Measurements from ENCODE around the gene XXYLT1.

The XXYLT1 gene

DNA sequence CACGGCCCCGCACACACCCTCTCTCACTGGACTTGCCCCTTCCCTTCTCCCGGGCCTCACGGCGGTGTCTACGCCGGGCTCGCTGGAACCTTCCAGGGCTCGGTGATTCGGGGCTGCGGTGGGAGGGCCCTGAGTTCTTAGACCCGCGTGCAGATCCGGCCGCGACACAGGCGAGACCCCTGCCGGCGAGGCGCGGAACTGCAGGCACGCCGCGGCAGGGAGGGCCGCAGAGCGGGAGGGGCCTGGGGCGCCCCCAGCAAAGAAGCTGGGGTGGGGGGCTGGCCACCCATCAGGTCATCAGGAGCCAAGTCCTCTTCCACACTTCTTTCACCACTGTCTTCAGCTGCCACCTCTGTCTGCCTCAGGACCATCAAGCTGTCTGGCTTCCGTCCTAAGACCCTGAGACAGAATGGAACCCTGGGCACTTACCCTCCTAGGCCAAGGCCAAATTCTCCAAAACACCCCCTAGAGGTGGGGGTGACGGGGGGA lies 164.5 kb downstream of the XXYLT1 start:
- H3K4me1 ChIP-seq (ENCODE audit: control insufficient read depth, insufficient read depth, low read length, poor library complexity, severe bottlenecking) = peaks cover 27% of the 10 kb centered on the region
- no peak overlapping the region for H3K4me3 ChIP-seq (ENCODE audit: extremely low read depth, insufficient read depth, low read length, poor library complexity, severe bottlenecking)
- H3K27ac ChIP-seq (ENCODE audit: low read depth, low read length, severe bottlenecking) = no peak overlapping the region
- peaks cover 3% of the 10 kb centered on the region for H3K36me3 ChIP-seq (ENCODE audit: control insufficient read depth, insufficient read depth, low read length)
- WGBS, 2 experiments (ENCODE audit: insufficient coverage in 2 of 2) = 2 to 7% methylated on average over 3 to 17 of the region's 29 CpGs
- H3K9me3 ChIP-seq (ENCODE audit: control insufficient read depth, low read length) = no peaks in the 10 kb centered on the region

DNA sequence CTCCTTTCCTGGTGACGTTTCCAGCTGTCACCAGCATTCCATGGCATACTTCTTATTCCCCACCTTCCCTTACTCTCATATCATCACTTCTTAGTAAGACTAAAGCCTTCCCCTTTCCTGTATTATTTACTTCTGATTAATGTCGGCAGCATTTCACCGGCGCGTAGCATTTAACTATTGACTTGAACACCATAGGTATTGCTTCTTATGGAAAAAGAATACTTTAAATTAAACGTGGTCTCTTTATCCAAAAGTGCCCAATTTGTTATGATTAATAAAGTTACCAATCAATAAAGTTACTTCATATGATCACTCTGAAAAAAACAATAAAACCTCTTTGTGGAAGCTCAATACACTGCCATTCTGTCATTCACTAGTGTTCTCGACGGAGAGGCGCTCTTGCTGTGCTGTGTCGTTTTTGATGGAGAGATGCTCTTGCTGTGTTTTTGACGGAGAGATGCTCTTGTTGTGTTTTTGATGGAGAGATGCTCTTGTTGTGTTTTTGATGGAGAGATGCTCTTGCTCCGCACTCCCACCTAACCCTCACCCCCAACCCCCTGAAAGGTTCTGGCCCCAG lies 165.0 kb downstream of the XXYLT1 start:
- WGBS, 2 experiments (ENCODE audit: insufficient coverage in 2 of 2) = 86 to 100% methylated on average over 1 to 4 of the region's 12 CpGs
- Histone ChIP-seq H3K4me3 (ENCODE audit: extremely low read depth, insufficient read depth, low read length, poor library complexity, severe bottlenecking) (no peak overlapping the region), H3K36me3 (ENCODE audit: control insufficient read depth, insufficient read depth, low read length) (peaks cover 3% of the 10 kb centered on the region), H3K9me3 (ENCODE audit: control insufficient read depth, low read length) (no peaks in the 10 kb centered on the region), H3K4me1 (ENCODE audit: control insufficient read depth, insufficient read depth, low read length, poor library complexity, severe bottlenecking) (peaks cover 27% of the 10 kb centered on the region), H3K27ac (ENCODE audit: low read depth, low read length, severe bottlenecking) (no peak overlapping the region)

DNA sequence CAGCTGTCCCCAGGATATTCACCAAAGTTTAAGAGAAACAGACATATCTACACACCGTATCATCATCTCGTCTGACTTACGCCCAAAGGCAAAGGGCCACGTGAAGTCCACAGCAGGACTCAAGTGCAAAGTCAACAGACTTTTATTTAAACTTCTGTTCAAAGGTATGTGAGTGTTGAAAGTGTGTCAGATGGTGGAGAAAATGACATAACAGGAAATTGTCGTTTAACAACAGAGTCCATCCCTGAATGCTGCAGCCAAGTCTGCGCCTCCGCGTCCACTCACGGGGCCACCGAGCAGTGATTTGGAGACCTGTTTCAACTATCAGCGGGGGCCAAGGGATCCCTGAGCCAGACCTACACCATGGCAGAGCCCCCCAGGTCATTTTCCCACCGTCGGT lies 165.6 kb downstream of the XXYLT1 start:
- Histone ChIP-seq H3K36me3 (ENCODE audit: control insufficient read depth, insufficient read depth, low read length) (peaks cover 3% of the 10 kb centered on the region), H3K4me1 (ENCODE audit: control insufficient read depth, insufficient read depth, low read length, poor library complexity, severe bottlenecking) (peaks cover 27% of the 10 kb centered on the region), H3K4me3 (ENCODE audit: extremely low read depth, insufficient read depth, low read length, poor library complexity, severe bottlenecking) (no peak overlapping the region), H3K9me3 (ENCODE audit: control insufficient read depth, low read length) (no peaks in the 10 kb centered on the region), H3K27ac (ENCODE audit: low read depth, low read length, severe bottlenecking) (no peak overlapping the region)
- 93% methylated on average over 10 to 13 of the region's 13 CpGs for WGBS, 2 experiments (ENCODE audit: insufficient coverage in 2 of 2)

DNA sequence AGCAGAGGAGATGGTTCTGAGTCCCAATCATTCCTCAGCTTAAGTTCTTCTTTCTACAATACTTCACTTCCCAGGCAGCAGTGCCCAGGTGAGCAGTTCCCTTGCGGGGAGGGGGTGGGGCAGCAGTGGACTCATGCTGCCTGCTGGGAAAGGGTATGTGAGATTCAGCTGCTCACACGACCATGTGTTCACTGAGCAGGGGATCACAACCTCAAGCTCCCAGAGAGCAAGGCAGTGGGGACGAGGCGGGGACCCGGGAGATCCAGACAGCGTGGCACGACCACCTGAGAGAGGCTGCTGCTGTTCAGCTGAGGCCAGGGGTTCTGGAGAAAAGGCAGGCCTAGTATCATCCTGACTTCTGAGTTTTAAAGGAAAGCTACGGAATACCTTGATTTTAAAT lies 166.6 kb downstream of the XXYLT1 start:
- 85 to 87% methylated on average over 4 to 7 of the region's 8 CpGs for WGBS, 2 experiments (ENCODE audit: insufficient coverage in 2 of 2)
- Histone ChIP-seq H3K36me3 (ENCODE audit: control insufficient read depth, insufficient read depth, low read length) (peaks cover 3% of the 10 kb centered on the region), H3K27ac (ENCODE audit: low read depth, low read length, severe bottlenecking) (no peak overlapping the region), H3K4me1 (ENCODE audit: control insufficient read depth, insufficient read depth, low read length, poor library complexity, severe bottlenecking) (peaks cover 27% of the 10 kb centered on the region), H3K4me3 (ENCODE audit: extremely low read depth, insufficient read depth, low read length, poor library complexity, severe bottlenecking) (no peak overlapping the region), H3K9me3 (ENCODE audit: control insufficient read depth, low read length) (no peaks in the 10 kb centered on the region)

DNA sequence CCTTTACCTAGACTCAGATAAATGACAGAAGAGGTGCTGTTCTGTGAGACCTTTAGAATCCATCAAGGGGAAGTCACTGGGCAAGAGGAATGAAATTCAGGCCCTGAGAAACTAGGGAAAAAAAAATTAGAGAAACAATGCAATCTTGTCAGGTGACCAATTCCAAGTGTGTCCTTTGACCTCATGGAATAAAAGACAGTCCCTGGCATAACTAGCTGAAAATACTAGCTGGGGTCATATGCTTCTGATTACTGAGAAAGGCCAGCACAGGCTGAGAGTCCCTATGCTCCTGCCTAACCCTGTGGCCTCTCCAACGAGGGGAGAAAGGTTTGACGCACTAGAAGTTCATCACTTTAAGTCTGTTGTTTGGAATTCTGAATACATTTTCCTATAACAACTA lies 167.3 kb downstream of the XXYLT1 start:
- WGBS, 2 experiments (ENCODE audit: insufficient coverage in 2 of 2) = no CpG with 5 or more reads among the region's 2 CpGs
- peaks cover 3% of the 10 kb centered on the region for H3K36me3 ChIP-seq (ENCODE audit: control insufficient read depth, insufficient read depth, low read length)
- H3K9me3 ChIP-seq (ENCODE audit: control insufficient read depth, low read length) = no peaks in the 10 kb centered on the region
- H3K4me3 ChIP-seq (ENCODE audit: extremely low read depth, insufficient read depth, low read length, poor library complexity, severe bottlenecking) = no peak overlapping the region
- H3K27ac ChIP-seq (ENCODE audit: low read depth, low read length, severe bottlenecking) = no peak overlapping the region
- H3K4me1 ChIP-seq (ENCODE audit: control insufficient read depth, insufficient read depth, low read length, poor library complexity, severe bottlenecking) = peaks cover 27% of the 10 kb centered on the region

DNA sequence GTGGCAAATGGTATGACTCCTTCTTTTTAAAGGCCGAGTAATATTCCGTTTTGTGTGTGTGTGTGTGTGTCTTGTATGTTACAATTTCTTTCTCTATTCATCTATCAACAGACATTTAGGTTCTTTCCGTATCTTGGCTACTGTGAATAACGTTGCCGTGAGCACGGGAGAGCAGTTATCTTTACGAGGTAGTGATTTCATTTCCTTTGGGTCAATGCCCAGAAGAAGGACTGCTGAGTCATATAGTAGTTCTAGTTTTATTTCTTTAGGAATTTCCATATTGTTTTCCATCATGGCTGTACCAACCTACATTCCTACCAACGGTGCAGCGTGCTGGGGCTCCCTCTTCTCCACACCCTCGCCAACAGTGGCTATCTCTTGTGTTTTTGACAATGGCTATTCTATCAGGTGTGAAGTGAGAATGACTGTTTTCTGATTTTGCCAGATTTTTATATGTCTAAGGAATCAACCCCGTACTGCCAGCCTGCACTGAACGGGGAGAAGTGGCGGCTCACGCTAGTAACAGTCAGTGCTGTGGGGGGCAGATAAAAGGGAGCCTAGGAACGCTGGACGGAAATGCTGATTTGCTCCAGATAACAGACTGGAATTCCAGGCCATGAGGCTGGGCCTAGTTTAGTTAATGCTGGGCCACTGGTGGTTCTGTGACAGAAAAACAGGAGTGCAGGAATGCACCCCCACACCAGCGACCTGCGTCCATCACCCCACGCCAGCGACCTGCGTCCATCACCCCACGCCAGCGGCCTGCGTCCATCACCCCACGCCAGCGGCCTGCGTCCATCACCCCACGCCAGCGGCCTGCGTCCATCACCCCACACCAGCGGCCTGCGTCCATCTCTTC lies 168.1 kb downstream of the XXYLT1 start:
- no peaks in the 10 kb centered on the region for H3K9me3 ChIP-seq (ENCODE audit: control insufficient read depth, low read length)
- peaks cover 31% of the 10 kb centered on the region for H3K4me1 ChIP-seq (ENCODE audit: control insufficient read depth, insufficient read depth, low read length, poor library complexity, severe bottlenecking)
- H3K4me3 ChIP-seq (ENCODE audit: extremely low read depth, insufficient read depth, low read length, poor library complexity, severe bottlenecking) = no peak overlapping the region
- H3K36me3 ChIP-seq (ENCODE audit: control insufficient read depth, insufficient read depth, low read length) = peaks cover 2% of the 10 kb centered on the region
- 86 to 92% methylated on average over 11 to 14 of the region's 32 CpGs for WGBS, 2 experiments (ENCODE audit: insufficient coverage in 2 of 2)
- H3K27ac ChIP-seq (ENCODE audit: low read depth, low read length, severe bottlenecking) = peak overlapping the region; percentile 71

DNA sequence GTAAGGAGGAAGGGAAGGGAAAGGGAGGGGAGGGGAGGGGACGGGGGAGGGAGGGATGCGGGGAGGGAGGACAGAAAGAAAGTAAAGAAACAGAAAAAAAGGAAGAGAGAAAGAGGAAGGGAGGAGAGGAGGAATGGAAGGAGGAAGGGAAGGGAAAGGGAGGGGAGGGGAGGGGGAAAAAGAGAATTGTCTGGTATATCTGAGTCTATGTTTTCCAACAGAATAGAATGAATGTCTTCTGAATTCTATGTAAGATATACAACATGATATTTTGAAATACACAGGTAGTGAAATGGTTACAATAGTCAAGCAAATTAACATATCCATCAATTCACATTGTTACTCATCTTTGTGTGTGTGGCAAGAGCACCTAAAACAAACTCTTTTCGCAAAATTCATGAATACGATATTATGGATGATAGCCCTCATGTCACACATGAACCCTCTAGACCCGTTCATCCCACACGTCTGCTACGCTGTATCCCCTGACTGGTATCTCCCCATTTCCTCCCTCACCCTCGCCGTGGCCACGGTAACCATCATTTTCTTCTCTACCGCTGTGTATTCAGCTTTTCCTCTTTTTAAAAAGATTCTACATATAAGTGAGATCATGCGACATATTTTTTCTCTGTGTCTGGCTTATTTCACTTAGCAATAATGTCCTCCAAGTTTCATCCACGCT lies 168.9 kb downstream of the XXYLT1 start:
- Histone ChIP-seq H3K36me3 (ENCODE audit: control insufficient read depth, insufficient read depth, low read length) (no peaks in the 10 kb centered on the region), H3K9me3 (ENCODE audit: control insufficient read depth, low read length) (no peaks in the 10 kb centered on the region), H3K4me3 (ENCODE audit: extremely low read depth, insufficient read depth, low read length, poor library complexity, severe bottlenecking) (no peak overlapping the region), H3K4me1 (ENCODE audit: control insufficient read depth, insufficient read depth, low read length, poor library complexity, severe bottlenecking) (peaks cover 38% of the 10 kb centered on the region), H3K27ac (ENCODE audit: low read depth, low read length, severe bottlenecking) (no peak overlapping the region)
- WGBS, 2 experiments (ENCODE audit: insufficient coverage in 2 of 2) = 96 to 98% methylated on average over 10 to 11 of the region's 13 CpGs

DNA sequence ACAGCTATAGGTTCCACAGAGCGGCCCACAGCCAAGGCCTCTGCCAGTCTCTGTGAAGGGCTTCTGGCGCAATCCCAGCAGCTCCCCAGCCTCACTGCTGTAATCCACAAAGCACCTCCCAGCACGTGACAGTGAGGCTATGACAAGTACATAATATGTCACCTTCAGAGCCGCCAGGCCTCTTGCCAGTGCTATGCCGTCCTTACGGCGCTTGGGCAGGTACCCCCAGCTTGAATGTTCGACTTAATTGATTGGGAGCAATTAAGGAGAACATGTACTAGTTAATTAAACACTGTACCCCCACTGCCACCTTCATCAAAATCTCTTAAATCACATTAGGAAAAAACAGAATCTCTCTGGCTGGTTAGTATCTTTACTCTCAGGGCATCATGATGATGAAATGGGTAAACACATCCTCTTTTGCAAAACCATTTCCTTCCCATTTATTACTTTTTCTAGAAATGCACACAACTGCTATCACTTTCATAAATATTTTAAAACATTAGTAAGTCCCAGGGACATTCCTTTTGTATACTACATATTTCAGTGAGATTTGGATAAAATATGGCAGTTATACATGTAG lies 169.9 kb downstream of the XXYLT1 start:
- no peaks in the 10 kb centered on the region for H3K36me3 ChIP-seq (ENCODE audit: control insufficient read depth, insufficient read depth, low read length)
- H3K27ac ChIP-seq (ENCODE audit: low read depth, low read length, severe bottlenecking) = no peak overlapping the region
- H3K4me3 ChIP-seq (ENCODE audit: extremely low read depth, insufficient read depth, low read length, poor library complexity, severe bottlenecking) = no peak overlapping the region
- H3K9me3 ChIP-seq (ENCODE audit: control insufficient read depth, low read length) = no peaks in the 10 kb centered on the region
- WGBS, 2 experiments (ENCODE audit: insufficient coverage in 2 of 2) = 94 to 98% methylated on average over 6 to 7 of the region's 8 CpGs
- peaks cover 38% of the 10 kb centered on the region for H3K4me1 ChIP-seq (ENCODE audit: control insufficient read depth, insufficient read depth, low read length, poor library complexity, severe bottlenecking)

DNA sequence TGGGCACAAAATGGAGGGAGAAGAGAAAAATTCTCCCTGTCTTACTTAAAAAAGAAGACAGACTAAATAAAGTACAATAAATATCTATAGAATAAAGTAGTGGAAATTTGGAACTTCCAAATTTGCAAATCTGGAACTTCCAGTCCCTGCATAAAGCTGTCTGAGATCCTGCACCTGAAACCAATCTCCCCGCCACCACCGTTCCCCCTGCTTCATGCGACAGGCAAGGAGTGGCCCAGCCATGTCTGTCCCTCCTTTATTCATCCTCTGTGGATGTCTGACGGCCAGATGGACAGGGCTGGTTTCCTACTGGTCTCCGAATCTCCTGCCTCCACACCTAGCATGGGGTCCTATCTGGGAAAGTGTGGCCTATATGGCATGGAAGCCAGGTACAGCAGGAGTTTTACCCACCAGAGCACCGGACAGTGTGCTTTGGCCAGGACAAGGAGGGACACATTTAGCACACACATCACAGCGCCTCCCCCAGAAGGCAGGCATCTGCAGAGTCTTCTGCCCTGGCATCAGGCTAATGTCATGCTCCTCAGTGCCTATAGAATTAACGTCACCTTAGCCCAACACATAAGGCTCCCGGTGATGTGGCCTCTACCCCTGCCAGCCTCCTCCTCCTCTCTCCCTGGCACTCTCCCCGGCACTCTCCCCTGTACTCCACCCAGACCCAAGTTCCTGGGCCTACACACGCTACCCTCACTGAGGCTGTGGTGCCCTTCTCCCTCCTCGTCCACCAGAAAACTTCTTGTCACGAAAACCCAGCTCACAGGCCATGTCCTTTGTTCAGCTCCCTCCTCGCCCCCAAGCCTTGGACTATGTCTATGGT lies 170.8 kb downstream of the XXYLT1 start:
- no peak overlapping the region for H3K27ac ChIP-seq (ENCODE audit: low read depth, low read length, severe bottlenecking)
- peaks cover 3% of the 10 kb centered on the region for H3K36me3 ChIP-seq (ENCODE audit: control insufficient read depth, insufficient read depth, low read length)
- H3K4me1 ChIP-seq (ENCODE audit: control insufficient read depth, insufficient read depth, low read length, poor library complexity, severe bottlenecking) = peaks cover 33% of the 10 kb centered on the region
- no peaks in the 10 kb centered on the region for H3K9me3 ChIP-seq (ENCODE audit: control insufficient read depth, low read length)
- 96 to 97% methylated on average over 10 to 13 of the region's 14 CpGs for WGBS, 2 experiments (ENCODE audit: insufficient coverage in 2 of 2)
- no peak overlapping the region for H3K4me3 ChIP-seq (ENCODE audit: extremely low read depth, insufficient read depth, low read length, poor library complexity, severe bottlenecking)

Measured in mesodermal cell (in vitro differentiated cells).